Suppressor macrophage (primary cell): ENCODE results near the gene RPS6KB2.
A peak's percentile ranks its signal among the peaks of the same experiment; 100 is the strongest.

Experiments used
- DNase-seq, 4 experiments: peaks; one replicate each; pipeline ENCODE4 v3.0.0-alpha.2; 2020 to 2022

The RPS6KB2 gene

DNA sequence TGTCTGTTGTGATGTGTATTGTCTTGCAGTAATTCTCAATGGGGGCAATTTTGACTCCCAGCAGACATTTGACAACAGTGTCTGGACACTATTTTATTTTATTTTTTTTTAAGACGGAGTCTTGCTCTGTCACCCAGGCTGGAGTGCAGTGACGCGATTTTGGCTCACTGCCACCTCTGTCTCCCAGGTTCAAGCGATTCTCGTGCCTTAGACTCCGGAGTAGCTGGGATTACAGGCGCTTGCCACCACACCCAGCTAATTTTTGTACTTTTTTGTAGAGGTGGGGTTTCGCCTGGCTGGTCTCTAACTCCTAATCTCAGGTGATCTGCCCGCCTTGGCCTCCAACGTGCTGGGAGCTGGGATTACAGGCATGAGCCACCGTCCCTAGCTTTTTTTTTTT is 1.4 kb downstream of the RPS6KB2 start:
- no peak for DNase-seq

DNA sequence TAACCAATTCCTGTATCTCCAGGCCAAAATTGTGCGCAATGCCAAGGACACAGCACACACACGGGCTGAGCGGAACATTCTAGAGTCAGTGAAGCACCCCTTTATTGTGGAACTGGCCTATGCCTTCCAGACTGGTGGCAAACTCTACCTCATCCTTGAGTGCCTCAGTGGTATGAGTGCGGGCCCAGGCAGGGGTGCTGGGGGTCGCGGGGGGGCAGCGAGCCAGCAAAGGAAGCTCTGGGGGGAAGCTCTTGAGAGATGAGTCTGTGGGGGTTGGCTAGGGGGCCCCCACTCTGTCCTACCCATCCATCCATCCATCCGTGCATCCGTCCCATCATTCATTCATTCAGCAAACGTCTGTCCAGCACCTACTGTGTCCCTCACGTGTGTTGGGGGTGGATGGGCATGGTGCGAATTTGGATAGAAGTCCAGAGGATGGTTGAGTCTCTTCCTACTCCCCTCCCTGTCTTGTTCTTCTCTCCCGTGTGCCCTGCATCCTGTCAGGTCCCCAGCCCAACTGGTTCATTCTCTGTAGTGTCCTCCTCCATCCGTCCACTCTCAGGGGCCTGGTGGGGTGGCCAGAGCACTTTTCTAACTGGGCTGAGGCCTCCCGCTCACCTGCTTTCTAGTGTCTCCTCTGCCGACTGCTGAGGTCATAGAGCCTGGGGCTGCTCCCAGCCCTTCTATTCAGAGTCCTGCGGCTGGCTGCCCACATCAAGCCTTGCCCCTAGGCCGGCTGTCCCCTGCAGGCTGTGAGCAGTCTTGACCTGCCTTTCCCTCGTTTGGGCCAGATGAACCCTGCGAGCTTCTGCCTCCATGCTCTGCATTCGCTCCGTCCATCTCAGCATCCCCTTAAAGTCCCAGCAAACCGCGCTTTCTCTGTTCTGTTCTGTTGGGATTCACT is 3.3 kb downstream of the RPS6KB2 start:
- DNase-seq, result no peak

DNA sequence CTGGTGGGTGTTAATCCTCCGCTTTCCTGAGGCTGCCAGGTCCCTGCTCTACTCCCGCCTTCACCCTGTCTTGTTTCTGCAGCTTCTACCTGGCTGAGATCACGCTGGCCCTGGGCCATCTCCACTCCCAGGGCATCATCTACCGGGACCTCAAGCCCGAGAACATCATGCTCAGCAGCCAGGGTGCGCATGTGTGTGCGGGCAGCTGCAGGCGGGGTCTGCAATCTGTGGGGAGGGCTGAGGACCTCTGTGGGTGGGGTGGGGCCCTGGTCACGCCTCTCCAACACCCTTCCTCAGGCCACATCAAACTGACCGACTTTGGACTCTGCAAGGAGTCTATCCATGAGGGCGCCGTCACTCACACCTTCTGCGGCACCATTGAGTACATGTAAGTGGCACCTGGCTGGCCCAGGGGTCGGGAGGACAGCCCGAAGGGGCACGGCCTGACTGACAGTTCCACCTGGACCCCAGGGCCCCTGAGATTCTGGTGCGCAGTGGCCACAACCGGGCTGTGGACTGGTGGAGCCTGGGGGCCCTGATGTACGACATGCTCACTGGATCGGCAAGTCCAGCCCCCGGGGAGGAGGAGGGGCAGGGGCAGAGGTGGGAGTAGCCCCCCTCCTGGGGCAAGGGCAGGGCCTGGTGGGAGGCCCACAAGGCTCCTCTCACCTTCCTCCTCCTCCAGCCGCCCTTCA is 4.5 kb downstream of the RPS6KB2 start:
- DNase-seq, result no peak

DNA sequence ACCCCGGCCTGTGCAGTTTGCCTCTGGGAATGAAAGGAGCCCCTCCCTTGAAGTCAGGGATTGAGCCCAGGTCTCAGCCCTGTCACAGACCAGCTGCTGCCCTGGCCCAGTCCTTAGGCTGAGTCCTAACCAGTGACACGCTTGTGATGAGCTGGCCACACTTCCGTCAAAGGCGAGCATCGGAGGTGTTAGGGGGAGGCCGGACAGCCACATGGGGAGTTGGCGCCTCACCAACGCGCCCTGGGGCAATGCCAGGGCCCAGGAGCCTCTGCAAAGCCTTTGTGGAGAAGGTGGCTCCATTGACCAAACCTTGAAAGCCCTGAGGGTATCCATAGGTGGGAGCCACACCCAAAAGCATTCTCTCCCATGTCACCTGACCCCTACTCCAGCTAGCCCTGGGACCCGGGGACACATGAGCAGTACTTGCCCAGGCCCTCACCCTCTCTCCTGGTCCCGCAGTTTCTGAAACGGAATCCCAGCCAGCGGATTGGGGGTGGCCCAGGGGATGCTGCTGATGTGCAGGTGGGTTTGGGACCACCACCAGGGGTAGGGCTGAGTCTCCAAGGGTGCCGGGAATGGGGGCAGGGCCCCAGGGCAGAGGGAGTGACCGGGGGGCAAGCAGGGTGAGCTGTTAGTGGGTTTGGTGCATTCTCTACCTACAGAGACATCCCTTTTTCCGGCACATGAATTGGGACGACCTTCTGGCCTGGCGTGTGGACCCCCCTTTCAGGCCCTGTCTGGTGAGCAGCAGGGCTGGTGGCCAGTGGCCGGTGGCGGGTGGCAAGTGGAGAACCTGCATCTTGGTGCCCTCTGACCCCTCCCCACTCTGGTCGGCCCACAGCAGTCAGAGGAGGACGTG is 5.5 kb downstream of the RPS6KB2 start:
- no peak for DNase-seq

DNA sequence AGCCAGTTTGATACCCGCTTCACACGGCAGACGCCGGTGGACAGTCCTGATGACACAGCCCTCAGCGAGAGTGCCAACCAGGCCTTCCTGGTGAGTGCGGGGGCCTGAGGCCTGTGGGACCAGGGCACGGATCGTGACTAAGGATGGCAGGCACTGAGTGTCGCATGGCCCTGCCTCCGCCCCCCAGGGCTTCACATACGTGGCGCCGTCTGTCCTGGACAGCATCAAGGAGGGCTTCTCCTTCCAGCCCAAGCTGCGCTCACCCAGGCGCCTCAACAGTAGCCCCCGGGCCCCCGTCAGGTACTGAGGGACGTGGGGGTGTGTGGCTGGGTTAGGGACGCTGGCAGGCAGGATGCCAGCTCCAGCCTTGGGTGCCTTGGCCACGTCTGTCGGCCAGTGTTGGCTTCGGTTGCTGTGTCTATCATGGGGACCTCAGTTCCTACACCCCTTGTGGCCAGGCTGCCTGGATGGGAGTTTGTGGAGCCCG is 6.1 kb downstream of the RPS6KB2 start:
- no peak for DNase-seq

DNA sequence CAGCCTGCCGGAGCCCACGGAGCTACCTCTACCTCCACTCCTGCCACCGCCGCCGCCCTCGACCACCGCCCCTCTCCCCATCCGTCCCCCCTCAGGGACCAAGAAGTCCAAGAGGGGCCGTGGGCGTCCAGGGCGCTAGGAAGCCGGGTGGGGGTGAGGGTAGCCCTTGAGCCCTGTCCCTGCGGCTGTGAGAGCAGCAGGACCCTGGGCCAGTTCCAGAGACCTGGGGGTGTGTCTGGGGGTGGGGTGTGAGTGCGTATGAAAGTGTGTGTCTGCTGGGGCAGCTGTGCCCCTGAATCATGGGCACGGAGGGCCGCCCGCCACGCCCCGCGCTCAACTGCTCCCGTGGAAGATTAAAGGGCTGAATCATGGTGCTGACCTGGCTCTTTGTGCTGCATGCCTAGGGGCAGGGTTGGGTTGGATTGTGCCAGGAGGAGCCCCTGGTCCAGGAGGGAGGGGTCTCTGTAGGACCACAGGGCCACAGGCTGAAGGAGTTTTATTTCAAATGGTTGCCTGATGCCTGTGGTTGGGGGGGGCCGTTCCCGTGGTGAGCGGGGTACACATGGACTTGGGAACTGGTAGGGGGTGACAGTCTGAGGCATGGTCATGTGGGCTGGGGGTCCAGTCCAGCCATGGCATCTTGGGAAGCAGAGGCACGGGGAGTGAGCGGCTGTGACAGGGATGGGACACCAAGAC is 6.9 kb downstream of the RPS6KB2 start:
- no peak for DNase-seq

DNA sequence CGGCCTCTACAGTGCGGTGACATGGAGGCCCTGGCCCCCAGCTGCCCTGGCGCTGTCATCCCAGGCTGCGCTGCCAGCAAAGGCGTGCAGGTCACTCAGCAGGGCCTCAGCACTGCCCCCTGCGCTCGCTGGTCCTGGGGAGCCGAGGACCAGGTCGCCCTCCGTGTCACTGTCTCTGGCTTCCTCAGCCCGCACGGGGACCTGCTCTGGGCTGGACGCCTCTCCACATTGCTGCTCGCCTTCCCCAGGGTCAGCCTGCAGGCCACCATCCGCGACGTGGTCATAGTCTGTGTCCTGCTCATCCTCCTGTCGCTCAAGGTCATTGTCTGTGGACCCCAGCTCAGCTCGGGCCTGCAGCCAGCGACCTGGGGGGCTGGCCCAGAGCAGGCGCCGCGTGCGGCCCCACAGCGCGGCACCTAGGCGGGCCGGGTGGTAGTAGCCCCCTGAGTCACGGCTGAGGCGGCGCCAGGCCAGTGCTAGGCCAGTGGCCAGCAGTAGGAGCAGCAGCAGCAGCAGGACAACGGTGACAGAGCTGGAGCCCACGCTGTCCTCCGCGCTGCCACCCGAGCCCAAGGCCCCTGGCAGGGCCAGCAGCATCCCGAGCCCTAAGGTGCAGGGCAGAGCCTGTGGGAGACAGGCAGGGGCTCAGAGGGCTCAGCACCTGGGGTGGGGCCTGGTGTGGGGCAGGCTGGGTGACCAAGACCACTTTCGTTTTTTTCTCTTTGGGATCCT is 7.6 kb downstream of the RPS6KB2 start:
- no peak for DNase-seq

DNA sequence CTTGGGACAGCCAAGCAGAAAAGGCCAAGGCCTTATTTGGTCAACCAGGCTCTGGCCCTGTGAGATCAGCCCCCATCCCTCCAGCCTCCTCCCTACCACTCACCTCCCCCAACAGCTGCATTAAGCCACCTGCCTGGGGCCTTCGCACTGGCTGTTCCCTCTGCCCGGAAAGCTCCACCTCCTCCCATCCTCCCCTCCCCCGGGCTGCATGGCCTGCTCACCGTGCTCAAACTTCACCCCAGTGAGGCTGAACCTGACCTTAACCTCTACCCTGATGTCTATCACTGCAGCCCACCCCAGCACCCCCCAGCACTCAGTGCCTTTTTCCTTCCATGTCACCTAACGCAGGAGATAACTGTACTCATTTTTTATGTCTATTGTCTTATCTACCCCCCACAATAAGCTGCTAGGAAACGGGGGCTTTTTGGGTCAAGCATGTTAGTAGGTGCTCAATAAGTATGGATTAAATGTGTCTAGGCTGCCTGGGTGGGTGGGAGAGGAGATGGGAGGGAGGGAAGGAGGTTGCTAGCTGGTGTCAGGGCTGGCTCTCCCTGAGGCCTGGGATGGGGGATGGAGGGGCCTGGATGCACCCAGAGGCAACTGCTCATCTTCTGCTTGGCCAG is 8.3 kb downstream of the RPS6KB2 start:
- DNase-seq, result no peak

DNA sequence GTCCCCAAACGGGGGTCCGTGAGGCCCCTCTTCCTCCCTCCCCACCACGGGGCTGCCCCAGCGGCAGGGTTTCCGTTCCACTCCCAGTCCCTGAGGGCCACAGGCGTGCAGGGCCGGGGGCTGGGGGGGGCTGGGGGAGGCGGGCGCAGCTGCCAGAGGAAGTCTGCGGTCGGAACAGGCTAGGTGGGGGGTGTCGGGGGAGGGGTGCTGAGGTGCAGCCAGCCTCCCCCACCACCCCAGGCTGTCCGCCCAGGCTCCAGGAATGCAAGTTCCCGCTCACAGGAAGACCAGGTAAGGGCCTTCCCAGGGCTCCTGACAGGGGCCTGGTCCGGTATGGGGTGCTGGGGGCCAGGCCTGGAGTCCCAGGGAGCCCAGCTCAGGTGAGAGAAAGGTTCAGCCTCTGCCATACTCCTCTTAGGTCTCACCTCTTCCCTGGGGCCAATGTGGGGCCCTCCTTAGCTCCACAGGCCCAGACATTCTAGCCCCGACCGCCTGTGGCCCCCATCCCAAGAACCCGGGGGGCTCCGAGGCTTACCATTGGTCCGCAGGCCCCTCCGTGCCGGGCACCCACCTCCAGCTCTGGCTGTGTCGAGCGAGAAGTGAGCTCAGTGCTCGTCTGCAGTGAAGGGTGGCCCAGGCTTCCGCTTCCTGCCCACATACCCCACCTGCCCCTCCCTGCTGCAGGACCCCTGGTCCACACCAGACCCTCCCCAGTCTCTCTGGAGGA is 9.0 kb downstream of the RPS6KB2 start, which contains the start of gene PTPRCAP:
PTPRCAP (minus strand) TSS at position 601 of the 727 bp plus-strand sequence; CDS start at position 538, 63 bp downstream.
- no peak for DNase-seq

DNA sequence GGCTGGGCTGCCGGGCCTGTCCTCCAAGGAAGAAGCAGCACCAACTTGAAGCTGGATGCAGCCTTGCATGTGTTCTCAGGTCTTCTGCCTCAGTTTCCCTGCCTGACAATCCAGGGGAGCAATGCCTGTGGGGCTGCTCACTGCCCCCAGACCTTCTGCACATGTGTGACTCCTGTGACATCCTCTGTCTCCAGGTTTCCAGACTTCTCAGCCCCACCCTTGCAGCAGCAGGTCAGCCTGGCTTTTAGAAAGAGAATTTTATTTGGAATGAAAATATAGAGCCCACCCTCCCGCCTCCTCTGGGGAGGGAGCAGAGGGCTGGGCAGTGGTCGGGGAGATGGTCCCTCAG is 9.5 kb downstream of the RPS6KB2 start:
- no peak for DNase-seq

DNA sequence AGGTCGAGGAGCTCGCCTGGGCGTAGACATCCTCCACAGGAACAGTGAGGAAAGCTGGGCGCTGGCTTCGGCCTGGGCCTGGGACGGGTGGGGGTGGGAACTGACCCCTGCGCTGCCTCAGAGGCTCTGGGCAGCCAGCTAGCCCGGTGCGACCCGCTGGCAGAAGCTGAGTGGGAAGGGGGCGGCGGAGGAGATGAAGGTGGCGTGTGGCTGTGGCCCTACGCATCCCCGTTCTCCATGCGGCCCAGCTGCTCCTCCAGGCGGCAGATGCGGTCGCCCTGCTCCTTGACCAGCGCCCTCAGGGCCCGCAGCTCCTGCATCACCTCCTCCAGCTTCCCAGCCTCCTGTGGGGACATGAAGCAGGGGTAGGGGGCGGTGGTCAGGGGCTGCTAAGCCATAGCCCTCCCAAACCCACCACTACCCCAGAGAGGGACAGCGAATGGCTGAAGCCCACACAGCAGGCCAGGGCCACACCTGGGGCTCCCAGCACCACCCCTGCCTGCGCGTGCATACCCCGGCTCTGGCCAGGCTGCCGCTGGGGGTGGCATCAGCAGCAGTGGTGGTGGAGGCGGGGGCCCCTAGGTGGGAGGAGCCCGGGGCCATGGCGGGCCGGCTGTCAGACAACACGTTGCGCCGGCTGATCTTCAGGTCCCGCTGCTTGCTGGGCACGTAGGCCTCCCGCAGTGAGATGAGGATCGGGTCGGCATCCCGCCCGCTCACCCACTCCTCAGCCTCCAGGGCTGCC is 10.0 kb downstream of the RPS6KB2 start:
- DNase-seq, result no peak

DNA sequence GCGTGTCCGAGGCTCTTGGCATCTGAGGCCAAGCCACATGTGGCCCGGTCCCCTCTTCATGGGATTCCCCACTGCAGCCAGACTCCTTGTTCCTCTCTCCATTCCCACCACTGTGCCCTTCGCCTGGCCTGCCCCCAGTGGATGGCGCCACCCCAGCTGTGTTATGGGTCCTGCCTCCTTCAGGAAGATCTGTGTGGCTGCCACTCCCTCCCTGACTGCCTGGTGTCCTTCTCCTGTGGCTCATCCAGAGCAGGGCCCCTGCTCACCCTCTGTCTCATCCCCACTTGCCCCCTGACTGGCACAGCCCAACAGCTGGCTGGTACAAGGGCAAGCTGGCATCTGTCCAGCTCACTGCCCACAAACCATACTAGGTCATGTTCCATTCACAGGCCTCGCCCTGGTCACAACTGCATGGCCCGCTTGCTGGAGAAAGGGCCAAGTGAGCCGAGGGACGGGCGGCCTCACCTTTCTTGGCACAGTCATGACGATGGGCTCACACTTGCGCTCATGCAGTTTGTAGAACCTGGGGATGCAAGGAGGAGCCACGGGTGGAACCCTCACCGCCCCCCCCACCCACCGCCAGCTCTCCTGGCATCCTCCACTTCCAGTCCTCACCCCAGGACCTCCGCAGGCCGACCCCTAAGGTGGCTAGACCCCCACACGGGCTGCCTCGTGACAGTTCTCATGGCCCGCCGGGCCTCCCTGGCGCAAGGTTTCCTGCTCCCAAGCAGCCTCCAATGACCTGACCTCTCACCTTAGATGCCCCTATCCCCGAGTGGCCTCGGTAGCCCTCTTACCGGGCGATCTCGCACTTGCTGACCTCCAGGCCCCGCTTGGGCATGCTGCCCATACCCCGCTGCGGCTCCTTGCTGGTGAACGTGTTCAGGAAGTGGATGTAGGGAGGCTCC is 11.3 kb downstream of the RPS6KB2 start:
- DNase-seq, result peak; percentile 73 to 88 (median 81)

DNA sequence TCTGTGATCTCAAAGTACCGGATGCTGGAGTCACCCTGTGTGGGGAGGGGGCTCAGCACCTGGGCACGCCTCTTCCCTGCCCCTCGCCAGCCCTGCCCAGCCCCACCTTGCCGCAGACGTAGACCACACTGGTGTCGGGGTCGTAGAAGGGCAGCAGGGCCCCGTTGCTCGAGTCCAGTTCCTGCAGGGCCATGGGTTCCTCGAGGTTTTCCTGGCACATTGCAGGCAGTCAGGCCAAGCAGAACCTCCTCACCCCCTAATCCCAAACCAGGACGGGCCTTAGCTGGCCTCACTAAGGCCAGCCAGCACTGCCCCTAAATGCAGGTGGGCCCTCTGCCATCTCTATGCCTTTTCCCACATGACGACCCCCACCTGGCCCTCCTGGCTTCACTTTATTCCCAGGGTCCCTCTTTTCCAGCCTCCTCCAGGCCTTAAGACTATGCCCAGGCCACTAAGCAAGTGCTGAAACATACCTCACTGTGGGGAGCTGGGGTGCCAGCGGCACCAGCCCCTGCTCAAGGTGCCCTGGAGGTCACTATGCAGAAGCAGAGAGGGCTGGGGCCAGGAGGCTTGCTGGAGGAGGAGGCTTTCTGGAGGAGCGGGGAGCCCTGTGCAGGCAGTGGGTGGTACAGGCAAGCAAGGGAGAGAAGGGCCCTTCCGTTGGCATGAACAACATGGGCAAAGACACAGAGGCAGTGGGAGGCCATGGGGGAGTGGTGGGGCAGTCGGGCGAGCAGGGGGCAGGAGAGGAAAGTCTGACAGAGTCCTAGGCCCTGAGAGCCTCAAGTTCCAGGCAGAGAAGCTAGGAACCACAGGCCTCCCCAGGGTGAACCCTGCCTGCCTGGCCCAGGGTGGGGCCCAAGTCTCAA is 12.2 kb downstream of the RPS6KB2 start:
- no peak for DNase-seq

DNA sequence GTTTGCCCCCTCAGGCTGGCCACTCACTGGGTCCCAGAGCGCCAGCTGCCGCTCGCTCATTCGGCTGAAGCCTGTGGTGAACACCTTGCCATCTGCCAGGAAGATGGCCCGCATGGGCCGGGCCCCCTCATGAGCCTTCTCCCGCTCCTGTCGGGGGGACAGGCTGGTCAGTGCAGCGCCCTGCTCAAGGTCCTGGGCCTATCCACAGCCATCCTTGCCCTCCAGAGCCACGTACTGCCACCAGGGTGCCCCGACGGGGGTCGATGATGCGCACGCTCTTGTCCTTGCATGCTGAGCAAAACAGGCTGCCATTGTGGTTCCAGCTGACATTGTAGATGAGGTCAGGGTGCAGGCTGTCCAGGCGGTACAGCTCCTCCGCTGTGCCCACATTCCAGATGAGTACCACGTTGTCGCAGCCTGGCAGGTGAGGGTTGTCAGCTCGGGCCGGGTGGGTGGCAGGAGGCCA is 12.8 kb downstream of the RPS6KB2 start:
- DNase-seq, result no peak

DNA sequence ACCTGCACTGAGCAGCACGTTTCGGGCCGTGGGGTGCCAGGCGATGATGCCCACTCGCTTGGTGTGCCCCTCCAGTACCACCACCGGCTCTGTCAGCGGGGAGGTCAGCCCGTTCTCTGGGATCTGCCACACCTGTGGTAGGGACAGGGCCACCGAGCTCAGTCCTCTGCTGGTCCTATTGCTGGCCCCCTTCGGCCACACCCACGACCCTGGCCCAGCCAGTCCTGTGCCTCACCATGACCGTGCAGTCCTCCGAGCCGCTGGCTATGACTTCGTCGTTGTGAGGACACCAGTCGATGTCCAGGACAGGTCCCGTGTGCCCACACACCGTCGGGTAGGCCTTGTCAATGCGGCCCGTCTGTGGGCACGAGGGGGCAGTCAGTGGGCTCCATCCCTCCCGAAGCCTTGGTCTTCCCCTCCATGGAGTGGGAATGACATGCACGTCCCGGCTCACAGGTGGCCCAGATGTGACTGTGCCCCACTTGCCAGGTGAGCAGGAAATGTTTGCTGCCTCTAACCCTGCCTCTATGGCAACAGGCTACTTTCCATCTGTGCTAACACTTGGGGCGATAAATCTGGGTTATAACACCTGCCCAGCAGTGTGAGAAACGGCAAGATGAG is 13.5 kb downstream of the RPS6KB2 start:
- no peak for DNase-seq

DNA sequence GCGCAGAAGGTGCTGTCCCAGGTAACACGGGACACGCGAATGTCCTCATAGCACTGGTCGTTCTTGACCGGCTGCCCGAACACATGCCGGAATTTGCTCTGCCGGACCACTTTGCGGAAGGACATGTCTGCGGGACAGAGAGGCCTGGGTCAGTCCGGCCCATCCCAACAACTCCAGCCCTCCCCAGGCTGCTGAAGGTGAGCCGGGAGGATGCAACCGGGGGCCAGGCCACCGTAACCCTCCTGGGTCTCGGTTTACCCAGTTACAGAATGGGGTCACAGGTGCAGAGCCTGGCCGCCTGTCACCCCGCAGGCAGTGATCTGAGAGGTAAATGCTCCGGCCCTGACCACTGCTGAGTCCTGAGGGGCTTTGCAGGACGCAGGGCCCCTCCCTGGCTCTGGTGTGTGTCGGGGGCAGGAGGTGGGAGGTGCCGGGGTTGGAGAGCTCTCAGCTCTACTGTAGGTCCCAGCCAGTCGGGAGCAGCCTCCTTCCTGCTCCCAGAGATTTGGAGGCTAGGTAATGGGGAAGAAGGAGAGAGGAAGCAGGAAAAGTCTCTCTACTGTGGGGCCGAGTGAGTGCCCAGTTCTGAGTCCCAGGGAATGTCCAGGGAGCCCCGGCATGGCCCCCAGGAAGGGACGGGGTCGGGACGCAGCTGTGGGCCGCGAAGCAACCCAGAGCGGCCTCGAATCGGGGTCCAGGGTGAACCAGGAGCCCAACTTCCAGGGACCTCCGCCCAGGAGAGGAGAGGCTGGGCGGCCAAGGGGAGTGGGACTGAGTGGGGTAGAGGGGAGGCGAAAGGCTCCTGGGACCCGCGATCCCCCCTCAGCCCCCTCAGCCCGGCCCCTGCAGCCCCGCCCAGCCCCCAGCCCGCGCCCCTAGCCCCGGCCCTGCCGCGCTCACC is 14.5 kb downstream of the RPS6KB2 start:
- DNase-seq, result no peak
